ENCODE measurements around the gene POTEB2.
"Not testable (repeated sequence)": the region's sequence is repeated elsewhere in the genome, so short reads cannot be mapped to it uniquely, and the experiment has no call there.

The POTEB2 gene

GRCh38 chr15:20866214-20866613 is at the start of gene POTEB2:
Gene POTEB2 (minus strand): TSS chr15:20866314. CDS start chr15:20866281, 33 bp downstream.
- DNase-seq = not testable (repeated sequence)

GRCh38 chr15:20879916-20880315 is 13.8 kb upstream of the POTEB2 start:
- DNase-seq = not testable (repeated sequence)

GRCh38 chr15:20878464-20878863 is 12.3 kb upstream of the POTEB2 start:
- not testable (repeated sequence) for DNase-seq

- not testable (repeated sequence) for DNase-seq
Observed at GRCh38 chr15:20877819-20878218, 11.7 kb upstream of the POTEB2 start.
